Measurements from ENCODE around the gene EGFL8.
"Not testable (repeated sequence)": the region's sequence is repeated elsewhere in the genome, so short reads cannot be mapped to it uniquely, and the experiment has no call there.

EGFL8 gene

GRCh38 chr6:32185681-32186131 lies 21.3 kb downstream of the EGFL8 start:
- WGBS, 2 experiments (ENCODE audit: insufficient coverage in 2 of 2): 35% methylated on average over 4 to 9 of the region's 11 CpGs
- H3K4me3 ChIP-seq (ENCODE audit: extremely low read depth, insufficient read depth, low read length, poor library complexity, severe bottlenecking): peak overlapping the region; percentile 5
- peak overlapping the region; percentile 41 for H3K27ac ChIP-seq (ENCODE audit: low read depth, low read length, severe bottlenecking)
- peaks cover 70% of the 10 kb centered on the region for H3K36me3 ChIP-seq (ENCODE audit: control insufficient read depth, insufficient read depth, low read length)
- not testable (repeated sequence) for H3K9me3 ChIP-seq (ENCODE audit: control insufficient read depth, low read length)
- peaks cover 27% of the 10 kb centered on the region for H3K4me1 ChIP-seq (ENCODE audit: control insufficient read depth, insufficient read depth, low read length, poor library complexity, severe bottlenecking)

GRCh38 chr6:32186151-32186840 lies 21.9 kb downstream of the EGFL8 start:
- Histone ChIP-seq H3K36me3 (ENCODE audit: control insufficient read depth, insufficient read depth, low read length) (peaks cover 64% of the 10 kb centered on the region), H3K27ac (ENCODE audit: low read depth, low read length, severe bottlenecking) (peak overlapping the region; percentile 41)
- 86 to 98% methylated on average over 4 to 9 of the region's 10 CpGs for WGBS, 2 experiments (ENCODE audit: insufficient coverage in 2 of 2)

GRCh38 chr6:32187009-32187709 lies 22.8 kb downstream of the EGFL8 start:
- Histone ChIP-seq H3K36me3 (ENCODE audit: control insufficient read depth, insufficient read depth, low read length) (peaks cover 56% of the 10 kb centered on the region), H3K4me1 (ENCODE audit: control insufficient read depth, insufficient read depth, low read length, poor library complexity, severe bottlenecking) (peaks cover 42% of the 10 kb centered on the region), H3K4me3 (ENCODE audit: extremely low read depth, insufficient read depth, low read length, poor library complexity, severe bottlenecking) (no peak overlapping the region), H3K9me3 (ENCODE audit: control insufficient read depth, low read length) (no peaks in the 10 kb centered on the region), H3K27ac (ENCODE audit: low read depth, low read length, severe bottlenecking) (no peak overlapping the region)
- WGBS, 2 experiments (ENCODE audit: insufficient coverage in 2 of 2): 95 to 97% methylated on average over 7 to 9 of the region's 12 CpGs

More at GRCh38 chr6:32186151-32186840, 21.9 kb downstream of the EGFL8 start:
- not testable (repeated sequence) for H3K9me3 ChIP-seq (ENCODE audit: control insufficient read depth, low read length); H3K4me3 ChIP-seq (ENCODE audit: extremely low read depth, insufficient read depth, low read length, poor library complexity, severe bottlenecking)
- peaks cover 33% of the 10 kb centered on the region for H3K4me1 ChIP-seq (ENCODE audit: control insufficient read depth, insufficient read depth, low read length, poor library complexity, severe bottlenecking)

GRCh38 chr6:32187725-32188380 lies 23.5 kb downstream of the EGFL8 start:
- Histone ChIP-seq H3K4me3 (ENCODE audit: extremely low read depth, insufficient read depth, low read length, poor library complexity, severe bottlenecking) (peak overlapping the region; percentile 74), H3K36me3 (ENCODE audit: control insufficient read depth, insufficient read depth, low read length) (peaks cover 50% of the 10 kb centered on the region), H3K4me1 (ENCODE audit: control insufficient read depth, insufficient read depth, low read length, poor library complexity, severe bottlenecking) (peaks cover 49% of the 10 kb centered on the region)
- H3K9me3 ChIP-seq (ENCODE audit: control insufficient read depth, low read length); H3K27ac ChIP-seq (ENCODE audit: low read depth, low read length, severe bottlenecking): not testable (repeated sequence)
- WGBS, 2 experiments (ENCODE audit: insufficient coverage in 2 of 2): 95 to 100% methylated on average over 3 to 4 of the region's 18 CpGs

GRCh38 chr6:32188381-32189068 lies 24.1 kb downstream of the EGFL8 start:
- H3K27ac ChIP-seq (ENCODE audit: low read depth, low read length, severe bottlenecking): peak overlapping the region; percentile 82
- 28 to 33% methylated on average over 7 to 10 of the region's 13 CpGs for WGBS, 2 experiments (ENCODE audit: insufficient coverage in 2 of 2)
- H3K9me3 ChIP-seq (ENCODE audit: control insufficient read depth, low read length): no peaks in the 10 kb centered on the region
- H3K4me1 ChIP-seq (ENCODE audit: control insufficient read depth, insufficient read depth, low read length, poor library complexity, severe bottlenecking): peaks cover 56% of the 10 kb centered on the region
- peak overlapping the region; percentile 74 for H3K4me3 ChIP-seq (ENCODE audit: extremely low read depth, insufficient read depth, low read length, poor library complexity, severe bottlenecking)
- peaks cover 44% of the 10 kb centered on the region for H3K36me3 ChIP-seq (ENCODE audit: control insufficient read depth, insufficient read depth, low read length)

GRCh38 chr6:32189069-32189741 lies 24.8 kb downstream of the EGFL8 start:
- H3K9me3 ChIP-seq (ENCODE audit: control insufficient read depth, low read length): no peaks in the 10 kb centered on the region
- WGBS, 2 experiments (ENCODE audit: insufficient coverage in 2 of 2): 7 to 16% methylated on average over 2 to 9 of the region's 10 CpGs
- peaks cover 37% of the 10 kb centered on the region for H3K36me3 ChIP-seq (ENCODE audit: control insufficient read depth, insufficient read depth, low read length)
- peak overlapping the region; percentile 74 for H3K4me3 ChIP-seq (ENCODE audit: extremely low read depth, insufficient read depth, low read length, poor library complexity, severe bottlenecking)
- peaks cover 54% of the 10 kb centered on the region for H3K4me1 ChIP-seq (ENCODE audit: control insufficient read depth, insufficient read depth, low read length, poor library complexity, severe bottlenecking)
- H3K27ac ChIP-seq (ENCODE audit: low read depth, low read length, severe bottlenecking): peak overlapping the region; percentile 82

- H3K27ac ChIP-seq (ENCODE audit: low read depth, low read length, severe bottlenecking): peak overlapping the region; percentile 82
- no peaks in the 10 kb centered on the region for H3K9me3 ChIP-seq (ENCODE audit: control insufficient read depth, low read length)
- H3K36me3 ChIP-seq (ENCODE audit: control insufficient read depth, insufficient read depth, low read length): peaks cover 34% of the 10 kb centered on the region
- WGBS, 2 experiments (ENCODE audit: insufficient coverage in 2 of 2): 3% methylated on average over 5 of the region's 23 CpGs; no CpG with 5 or more reads in 1 of the 2 experiments
- peak overlapping the region; percentile 74 for H3K4me3 ChIP-seq (ENCODE audit: extremely low read depth, insufficient read depth, low read length, poor library complexity, severe bottlenecking)
- peaks cover 56% of the 10 kb centered on the region for H3K4me1 ChIP-seq (ENCODE audit: control insufficient read depth, insufficient read depth, low read length, poor library complexity, severe bottlenecking)
Observed at GRCh38 chr6:32189742-32190053, 25.3 kb downstream of the EGFL8 start.

- WGBS, 2 experiments (ENCODE audit: insufficient coverage in 2 of 2): 0% methylated on average over 4 to 7 of the region's 23 CpGs
- peaks cover 34% of the 10 kb centered on the region for H3K36me3 ChIP-seq (ENCODE audit: control insufficient read depth, insufficient read depth, low read length)
- peak within 1 kb of the TSS; percentile 82 for H3K27ac ChIP-seq (ENCODE audit: low read depth, low read length, severe bottlenecking)
- peak within 1 kb of the TSS; percentile 74 for H3K4me3 ChIP-seq (ENCODE audit: extremely low read depth, insufficient read depth, low read length, poor library complexity, severe bottlenecking)
- peaks cover 59% of the 10 kb centered on the region for H3K4me1 ChIP-seq (ENCODE audit: control insufficient read depth, insufficient read depth, low read length, poor library complexity, severe bottlenecking)
- no peaks in the 10 kb centered on the region for H3K9me3 ChIP-seq (ENCODE audit: control insufficient read depth, low read length)
Observed at GRCh38 chr6:32190054-32190851, 25.9 kb downstream of the EGFL8 start, which contains the start of gene PBX2. Gene PBX2, minus strand, starts transcription at chr6:32190202. Its CDS starts 287 bp downstream, at chr6:32189915.

GRCh38 chr6:32190911-32191677 lies 26.7 kb downstream of the EGFL8 start:
- H3K9me3 ChIP-seq (ENCODE audit: control insufficient read depth, low read length): no peaks in the 10 kb centered on the region
- peaks cover 31% of the 10 kb centered on the region for H3K36me3 ChIP-seq (ENCODE audit: control insufficient read depth, insufficient read depth, low read length)
- WGBS, 2 experiments (ENCODE audit: insufficient coverage in 2 of 2): 86 to 91% methylated on average over 6 to 7 of the region's 8 CpGs
- peak overlapping the region; percentile 1 for H3K4me3 ChIP-seq (ENCODE audit: extremely low read depth, insufficient read depth, low read length, poor library complexity, severe bottlenecking)
- H3K4me1 ChIP-seq (ENCODE audit: control insufficient read depth, insufficient read depth, low read length, poor library complexity, severe bottlenecking): peaks cover 56% of the 10 kb centered on the region
- H3K27ac ChIP-seq (ENCODE audit: low read depth, low read length, severe bottlenecking): peak overlapping the region; percentile 45
